Stimulated activated CD4-positive, alpha-beta T cell treated with anti-CD3 and anti-CD28 coated beads, Interleukin-2, amount 100 ng/mL, for 4 hours (primary cell): ENCODE results near the gene MYBPHL.

ENCODE experiments used
- DNase-seq: peaks from one replicate; pipeline ENCODE4 v3.0.0-alpha.2; 2020; ENCODE audit warnings: low read depth

MYBPHL gene

GRCh38 chr1:109251277-109252166 is 55.3 kb downstream of the MYBPHL start:
- DNase-seq, result no peak

GRCh38 chr1:109250454-109251276 is 56.1 kb downstream of the MYBPHL start:
- no peak for DNase-seq

DNA sequence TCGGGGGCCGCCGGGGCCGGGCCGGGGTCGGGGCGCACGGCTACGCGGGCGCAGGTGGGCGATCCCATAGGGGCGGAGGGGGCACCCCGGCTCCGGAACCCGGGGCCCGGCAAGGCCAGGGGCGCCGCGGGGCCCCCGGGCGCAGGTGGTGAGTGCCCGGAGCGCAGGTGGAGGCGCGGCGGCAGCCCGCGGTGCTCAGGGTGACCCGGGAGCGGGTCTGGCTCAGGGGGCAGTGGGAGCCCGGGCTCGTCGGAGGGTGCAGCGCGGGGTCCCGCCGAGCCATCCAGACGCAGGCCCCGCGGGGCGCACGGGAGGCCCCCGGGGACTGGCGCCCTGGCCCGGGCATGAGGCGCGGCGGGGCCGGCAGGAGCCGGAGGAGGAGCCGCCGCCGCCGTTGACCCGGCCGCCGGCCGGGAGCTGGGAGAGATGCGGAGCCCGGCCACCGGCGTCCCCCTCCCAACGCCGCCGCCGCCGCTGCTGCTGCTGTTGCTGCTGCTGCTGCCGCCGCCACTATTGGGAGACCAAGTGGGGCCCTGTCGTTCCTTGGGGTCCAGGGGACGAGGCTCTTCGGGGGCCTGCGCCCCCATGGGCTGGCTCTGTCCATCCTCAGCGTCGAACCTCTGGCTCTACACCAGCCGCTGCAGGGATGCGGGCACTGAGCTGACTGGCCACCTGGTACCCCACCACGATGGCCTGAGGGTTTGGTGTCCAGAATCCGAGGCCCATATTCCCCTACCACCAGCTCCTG is 57.0 kb downstream of the MYBPHL start:
- no peak for DNase-seq

- DNase-seq, result peak; percentile 24
Measured at GRCh38 chr1:109248797-109249629, 57.8 kb downstream of the MYBPHL start, which contains the start of gene CELSR2. Gene CELSR2 (plus strand): TSS chr1:109249539. CDS start chr1:109250080, 541 bp downstream.

- no peak for DNase-seq
Measured at GRCh38 chr1:109248444-109248796, 58.4 kb downstream of the MYBPHL start.

DNA sequence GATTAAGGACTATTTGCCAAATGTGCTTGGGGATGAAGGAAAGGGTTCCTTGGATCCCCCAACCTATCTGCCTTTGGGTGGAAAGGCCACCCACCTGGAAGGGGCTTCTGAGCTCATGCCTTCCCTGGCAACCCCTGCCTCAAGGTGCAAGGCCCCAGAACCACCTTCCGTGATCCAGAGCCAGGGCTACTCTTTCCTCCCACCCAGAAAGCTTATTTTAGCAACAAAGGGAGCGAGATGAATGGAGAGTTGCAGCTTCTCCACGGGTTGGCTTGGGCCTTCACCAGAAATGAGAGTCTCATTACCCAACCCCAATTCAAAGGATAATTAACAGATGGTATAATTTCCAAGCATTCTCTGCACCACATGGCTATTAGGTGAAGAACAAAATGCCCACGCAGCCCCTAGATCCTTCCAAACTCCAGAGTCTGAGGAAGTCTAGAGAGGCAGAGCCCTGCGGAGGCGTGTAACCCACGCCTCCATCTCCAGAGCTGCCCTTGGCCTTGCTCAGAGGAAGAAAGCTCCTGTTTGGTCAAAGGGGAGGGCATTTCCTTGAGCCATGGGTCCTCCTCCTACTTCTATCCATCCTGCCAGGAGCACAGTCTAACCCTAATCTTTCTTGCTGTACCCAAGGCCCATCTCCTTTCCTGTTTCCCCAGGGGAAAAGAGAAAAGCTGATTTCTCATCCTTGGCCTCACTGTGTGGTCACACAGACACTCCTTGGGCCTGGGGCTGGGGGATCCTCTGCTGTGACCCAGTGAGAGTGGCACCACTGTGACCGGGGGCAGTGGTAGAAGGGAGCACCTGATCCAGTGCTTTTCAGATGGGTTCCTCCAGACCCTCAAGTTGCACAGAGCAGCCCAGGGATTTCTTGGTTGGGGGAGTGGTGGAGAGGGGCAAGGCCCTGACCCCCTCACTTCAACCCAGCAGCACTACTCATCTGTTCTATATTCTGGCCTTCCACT is 59.1 kb downstream of the MYBPHL start:
- DNase-seq, result no peak

- DNase-seq, result no peak
Measured at GRCh38 chr1:109246141-109246551, 60.7 kb downstream of the MYBPHL start.

DNA sequence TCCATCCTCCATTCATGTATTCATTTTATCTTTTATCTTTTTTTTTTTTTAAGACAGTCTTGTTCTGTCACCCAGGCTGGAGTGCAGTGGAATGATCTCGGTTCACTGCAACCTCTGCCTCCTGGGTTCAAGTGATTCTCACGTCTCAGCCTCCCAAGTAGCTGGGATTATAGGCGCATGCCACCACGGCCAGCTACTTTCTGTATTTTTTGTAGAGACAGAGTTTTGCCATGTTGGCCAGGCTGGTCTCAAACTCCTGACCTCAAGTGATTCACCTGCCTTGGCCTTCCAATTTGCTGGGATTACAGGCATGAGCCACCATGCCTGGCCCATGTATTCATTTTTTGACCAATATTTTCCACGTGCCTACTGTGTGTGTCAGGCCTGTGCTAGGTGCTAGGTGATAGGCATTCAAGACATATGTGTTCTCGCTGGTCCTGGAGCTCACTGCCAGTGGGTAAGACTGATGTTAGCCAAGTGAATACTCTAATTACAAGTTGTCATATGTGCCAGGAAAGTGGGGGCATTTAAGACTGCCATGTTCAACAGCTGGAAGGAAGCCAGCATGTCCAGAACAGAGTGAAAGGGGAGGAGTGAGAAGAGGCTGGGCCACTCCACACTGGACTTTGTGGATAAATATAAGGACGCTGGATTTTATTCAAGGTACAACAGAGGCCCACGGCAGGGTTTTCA is 62.8 kb downstream of the MYBPHL start:
- no peak for DNase-seq

GRCh38 chr1:109243221-109243620 is 63.6 kb downstream of the MYBPHL start:
- DNase-seq, result no peak

DNA sequence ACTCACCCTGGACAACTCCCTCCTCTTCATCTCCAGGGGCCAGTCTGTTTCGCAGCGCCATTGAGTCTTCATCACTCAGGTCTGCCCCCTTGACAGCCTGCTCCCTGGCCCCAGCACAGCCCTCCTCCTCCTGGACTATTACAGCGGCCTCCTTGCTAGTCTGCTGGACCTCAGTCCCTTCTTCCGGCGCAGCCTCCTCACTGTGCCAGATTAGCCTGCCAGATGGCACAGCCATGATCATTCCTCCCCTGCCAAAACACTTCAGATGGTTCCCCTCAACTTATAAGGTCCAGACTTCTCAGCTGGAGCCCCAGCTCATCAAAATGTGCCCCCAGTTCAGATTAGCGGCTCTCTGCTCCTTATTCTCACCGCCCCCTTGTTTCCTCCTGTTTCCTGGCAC is 64.4 kb downstream of the MYBPHL start:
- DNase-seq, result no peak
